CD4-positive, alpha-beta T cell treated with Interferon gamma for 1 hour (primary cell): ENCODE data around the gene STXBP2.

ENCODE experiments used
- DNase-seq: peaks from one replicate; pipeline ENCODE4 v3.0.0-alpha.2; 2020

Gene STXBP2

DNA sequence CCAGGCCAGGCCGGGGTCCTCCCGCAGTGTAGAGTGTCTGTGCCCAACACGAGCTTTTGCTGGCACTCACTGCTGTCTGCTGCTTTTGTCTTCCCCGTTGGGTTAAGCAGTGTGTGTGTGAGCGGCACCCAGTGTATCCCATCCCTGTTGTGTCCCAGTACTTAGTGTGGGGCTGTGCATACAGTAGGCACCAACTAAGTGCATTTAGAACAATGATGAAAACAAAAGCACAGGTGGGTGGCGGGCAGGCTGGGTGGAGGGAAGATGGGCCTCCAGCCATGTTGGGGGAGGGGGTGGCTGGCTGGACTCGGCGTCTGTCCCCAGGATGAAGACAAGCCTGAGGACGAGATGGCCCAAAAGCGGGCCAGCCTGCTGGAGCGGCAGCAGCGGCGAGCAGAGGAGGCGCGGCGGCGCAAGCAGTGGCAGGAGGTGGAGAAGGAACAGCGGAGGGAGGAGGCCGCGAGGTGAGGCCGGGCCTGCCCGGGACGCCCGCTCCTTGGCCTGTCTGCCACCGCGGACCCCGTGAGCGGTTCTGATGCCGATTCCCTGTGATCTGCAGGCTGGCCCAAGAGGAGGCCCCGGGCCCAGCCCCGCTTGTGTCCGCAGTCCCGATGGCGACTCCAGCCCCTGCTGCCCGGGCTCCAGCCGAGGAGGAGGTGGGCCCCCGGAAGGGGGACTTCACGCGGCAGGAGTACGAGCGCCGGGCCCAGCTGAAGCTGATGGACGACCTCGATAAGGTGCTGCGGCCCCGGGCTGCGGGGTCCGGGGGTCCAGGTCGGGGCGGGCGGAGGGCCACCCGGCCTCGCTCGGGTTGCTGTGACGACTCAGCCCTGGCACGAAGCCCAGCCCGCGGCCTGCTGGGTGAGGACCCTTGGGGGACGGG lies 21.8 kb upstream of the STXBP2 start:
- DNase-seq, result no peak

- DNase-seq, result no peak
Observed at GRCh38 chr19:7617172-7617571, 19.7 kb upstream of the STXBP2 start.

- no peak for DNase-seq
Observed at GRCh38 chr19:7617735-7618134, 19.2 kb upstream of the STXBP2 start.

- DNase-seq, result no peak
Observed at GRCh38 chr19:7618348-7618747, 18.6 kb upstream of the STXBP2 start.

GRCh38 chr19:7618771-7619510 lies 18.0 kb upstream of the STXBP2 start:
- DNase-seq, result no peak

DNA sequence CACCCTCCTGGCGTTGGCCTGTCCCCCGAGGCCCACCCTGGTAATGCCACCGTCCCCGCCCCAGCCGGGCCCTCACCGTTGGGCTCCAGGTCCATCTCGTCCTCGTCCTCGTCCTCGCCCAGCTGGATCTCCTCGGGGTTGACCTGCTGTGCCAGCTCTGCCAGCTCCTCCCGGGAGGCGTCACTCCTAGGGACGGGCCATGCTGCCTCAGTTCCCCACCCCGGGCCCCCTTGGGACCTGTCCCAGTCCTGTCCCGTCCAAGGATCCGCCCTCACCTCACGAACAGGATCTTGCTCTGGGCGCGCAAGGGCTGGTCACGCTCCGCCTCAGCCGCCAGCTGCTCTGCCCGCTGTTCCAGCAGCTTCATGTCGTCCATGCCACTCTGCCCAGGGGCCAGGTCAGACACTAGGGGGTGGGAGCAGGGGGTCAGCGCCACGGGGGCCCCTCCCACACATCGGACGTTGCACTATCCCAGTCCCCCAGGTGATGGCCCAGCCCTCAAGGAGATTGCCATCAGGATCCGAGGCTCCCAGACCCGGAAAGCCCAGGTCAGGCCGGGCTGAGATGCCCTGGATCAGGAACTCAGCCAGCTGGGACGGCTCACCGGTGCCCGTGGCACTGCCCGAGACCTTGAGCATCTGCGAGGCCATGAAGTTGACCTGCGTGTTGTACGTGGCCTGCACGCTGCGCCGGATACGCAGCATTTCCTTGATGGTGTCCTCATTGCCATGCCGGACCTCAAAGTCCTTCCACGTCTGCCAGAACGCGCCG lies 17.1 kb upstream of the STXBP2 start:
- no peak for DNase-seq

DNA sequence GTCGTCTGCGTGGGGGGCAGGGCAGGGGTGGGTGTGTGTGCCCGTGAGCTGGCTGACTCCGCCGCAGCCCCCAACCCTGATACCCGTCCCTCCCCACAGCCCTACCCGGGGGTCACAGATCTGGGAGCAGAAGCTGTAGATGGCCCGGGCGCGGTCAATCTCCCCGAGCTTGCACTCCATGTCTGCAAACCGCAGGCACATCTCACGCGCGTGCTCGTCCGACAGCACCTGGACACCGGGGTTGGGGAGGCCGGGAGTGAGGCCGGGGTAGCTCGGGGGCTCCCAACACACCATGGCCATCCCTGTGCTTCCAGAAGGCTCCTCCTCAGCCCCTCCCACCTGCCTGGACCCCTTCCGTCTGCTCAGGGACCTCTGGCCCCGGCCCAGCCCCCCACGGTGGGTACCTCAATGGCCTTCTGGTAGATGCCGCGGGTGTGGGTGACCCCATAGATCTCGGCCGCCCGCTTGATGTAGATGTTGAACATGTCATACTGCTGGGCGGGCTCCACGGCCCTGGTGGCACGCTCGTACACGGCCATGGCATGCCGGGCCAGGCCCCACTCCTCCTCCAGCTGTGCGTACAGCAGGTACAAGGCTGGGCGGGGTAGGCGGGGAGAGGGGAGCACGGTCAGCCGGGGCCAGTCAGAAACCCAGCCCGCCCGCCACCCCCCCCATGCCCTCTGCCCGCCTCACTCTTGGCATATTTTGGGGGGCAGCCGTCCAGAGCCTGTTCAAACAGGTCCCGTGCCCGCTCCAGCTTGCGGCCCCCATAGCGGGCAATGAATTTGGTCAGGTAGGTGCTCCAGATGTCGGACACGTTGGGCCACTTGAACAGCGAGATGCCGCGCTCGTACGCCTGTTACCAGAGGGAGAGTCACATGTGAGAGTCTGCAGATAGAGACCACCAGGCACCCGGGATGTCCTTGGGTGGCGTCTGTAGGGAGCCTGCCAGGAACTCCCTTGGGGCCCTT lies 16.2 kb upstream of the STXBP2 start:
- no peak for DNase-seq

DNA sequence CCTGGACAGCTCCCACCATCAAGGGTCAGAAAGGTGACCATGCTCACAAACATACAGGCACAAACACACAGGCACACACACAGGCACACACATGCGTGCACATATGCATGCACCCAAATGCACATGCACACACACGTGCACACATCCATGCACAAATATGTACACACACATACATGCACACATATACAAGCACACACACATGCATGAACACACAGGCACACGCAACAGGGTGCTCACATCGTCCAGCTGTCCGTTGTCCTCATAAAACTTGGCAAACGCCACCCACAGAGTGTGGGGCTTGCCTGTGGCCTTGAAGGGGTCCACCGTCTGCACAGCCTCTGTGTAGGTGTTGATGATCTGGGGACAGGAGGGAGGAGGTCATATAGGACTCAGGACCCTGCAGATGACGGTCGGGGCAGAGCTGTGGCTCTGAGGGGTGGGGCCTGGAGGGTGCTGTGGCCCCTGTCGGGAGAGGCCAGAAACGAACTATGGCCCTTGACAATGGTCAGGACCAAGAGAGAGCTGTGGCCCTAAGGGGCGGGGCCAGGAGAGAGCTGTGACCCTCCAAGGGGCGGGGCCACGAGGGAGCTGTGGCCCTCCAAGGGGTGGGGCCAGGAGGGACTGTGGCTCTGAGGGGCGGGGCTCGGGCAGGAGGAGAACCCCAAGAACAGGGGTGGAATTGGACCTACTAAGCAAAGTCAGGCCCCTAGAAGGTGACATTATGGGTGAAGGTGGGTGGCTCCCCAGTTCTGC lies 13.8 kb upstream of the STXBP2 start:
- no peak for DNase-seq

DNA sequence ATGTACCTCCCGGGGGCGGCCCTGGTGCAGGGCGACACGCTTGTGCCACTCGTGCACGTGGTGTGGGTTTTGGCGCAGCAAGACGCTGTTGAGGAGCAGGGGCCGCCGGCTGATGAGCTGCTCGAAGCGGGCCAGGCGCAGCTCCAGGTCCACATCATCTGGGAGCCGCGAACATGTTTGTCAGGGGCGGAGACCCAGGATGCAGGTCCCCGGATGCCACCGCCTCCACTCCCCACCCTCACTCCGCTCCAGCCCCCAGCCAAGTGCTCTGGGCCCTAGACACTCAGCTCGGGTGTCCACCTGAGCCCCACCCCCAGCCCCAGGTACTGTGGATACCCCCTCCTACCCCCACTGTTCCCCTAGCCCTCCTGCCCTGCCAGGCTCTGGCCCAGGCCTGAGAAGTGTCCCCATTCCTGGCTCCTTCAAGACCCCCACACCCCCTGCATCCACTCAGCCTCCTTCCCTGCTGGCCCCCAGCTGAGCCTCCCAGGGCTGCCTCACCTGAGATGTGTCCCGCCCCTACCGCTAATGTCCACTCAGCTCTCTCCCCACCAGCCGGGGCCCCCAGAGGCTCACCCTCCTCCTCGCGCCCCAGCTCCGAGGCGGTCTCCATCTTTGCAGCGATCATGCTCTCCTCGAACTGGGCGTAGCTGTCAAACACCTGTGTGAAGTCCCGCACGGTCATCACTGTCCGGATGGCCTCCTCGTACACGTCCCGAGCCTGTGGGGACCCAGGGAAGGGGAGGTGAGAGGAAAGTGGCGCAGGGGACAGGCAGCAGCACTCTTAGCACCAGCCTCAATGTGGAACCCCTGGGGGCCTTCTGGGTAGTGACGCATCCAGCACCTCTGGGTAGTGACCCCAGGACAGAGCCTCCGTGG lies 12.9 kb upstream of the STXBP2 start:
- DNase-seq, result no peak

DNA sequence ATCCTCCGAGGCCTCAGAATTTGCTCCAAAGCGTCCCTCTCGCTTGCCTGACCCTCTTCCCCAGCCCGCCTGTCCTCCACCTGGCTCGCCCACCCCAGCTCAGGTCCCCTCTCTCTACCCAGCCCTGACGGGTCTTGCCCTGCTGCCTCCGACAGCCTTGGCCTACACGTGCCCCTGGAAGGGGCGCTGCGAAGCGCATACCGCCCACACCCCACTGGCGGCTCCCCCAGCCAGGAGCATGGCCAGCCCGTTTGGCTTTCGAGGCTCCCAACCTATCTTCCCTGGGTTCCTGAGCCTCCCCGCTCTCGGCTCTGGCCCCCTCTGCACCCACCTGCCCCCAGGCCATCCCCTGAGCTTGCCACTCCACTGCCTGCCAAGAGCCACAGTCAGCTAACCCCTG lies 12.1 kb upstream of the STXBP2 start:
- DNase-seq, result no peak

DNA sequence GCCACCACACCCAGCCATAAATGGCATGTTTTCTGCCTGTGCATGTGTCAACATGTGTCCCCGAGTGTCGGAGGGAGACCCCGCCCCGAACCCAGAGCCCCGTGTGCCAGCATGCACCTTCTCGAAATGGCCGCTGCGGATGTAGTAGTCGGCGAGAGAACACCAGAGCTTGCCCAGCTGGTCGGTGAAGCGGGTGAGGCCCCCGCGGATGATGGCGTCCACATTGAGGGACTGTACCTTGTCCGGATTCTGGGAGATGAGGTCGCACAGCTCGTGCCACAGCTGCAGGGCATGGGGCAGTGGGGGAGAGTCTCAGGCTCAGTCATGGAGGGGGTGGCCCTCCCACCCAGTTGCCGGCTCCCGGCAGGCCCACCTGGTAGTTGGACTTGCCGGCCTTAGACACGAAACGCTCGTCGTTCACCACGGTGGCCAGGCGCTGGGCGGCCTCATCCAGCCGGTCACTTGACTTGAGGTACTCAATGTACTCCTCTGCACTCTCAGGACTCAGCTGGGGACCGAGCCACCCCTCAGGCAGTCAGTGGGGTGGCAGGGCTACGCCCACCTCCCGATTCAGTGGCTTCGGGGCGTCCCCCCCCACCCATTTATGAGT lies 11.0 kb upstream of the STXBP2 start:
- DNase-seq, result no peak

DNA sequence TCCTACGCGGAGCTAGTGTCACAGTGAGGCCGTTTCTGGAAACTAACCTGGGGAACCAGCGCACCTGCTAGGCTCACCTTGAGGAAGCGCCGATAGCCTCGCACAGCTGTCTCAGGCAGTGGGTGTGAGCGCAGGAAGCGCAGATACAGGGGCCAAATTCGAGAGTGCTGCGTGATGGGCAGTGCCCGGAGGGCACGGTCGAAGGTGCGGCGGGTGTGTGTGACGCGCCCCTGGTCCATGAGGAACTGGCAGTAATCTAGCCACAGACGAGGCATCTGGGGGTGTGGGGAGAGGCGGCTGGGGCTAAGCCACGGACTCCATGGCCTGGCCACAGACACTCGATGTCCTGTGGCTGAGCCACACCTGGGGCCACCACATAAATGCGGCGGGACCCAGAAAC lies 9.7 kb upstream of the STXBP2 start:
- no peak for DNase-seq

DNA sequence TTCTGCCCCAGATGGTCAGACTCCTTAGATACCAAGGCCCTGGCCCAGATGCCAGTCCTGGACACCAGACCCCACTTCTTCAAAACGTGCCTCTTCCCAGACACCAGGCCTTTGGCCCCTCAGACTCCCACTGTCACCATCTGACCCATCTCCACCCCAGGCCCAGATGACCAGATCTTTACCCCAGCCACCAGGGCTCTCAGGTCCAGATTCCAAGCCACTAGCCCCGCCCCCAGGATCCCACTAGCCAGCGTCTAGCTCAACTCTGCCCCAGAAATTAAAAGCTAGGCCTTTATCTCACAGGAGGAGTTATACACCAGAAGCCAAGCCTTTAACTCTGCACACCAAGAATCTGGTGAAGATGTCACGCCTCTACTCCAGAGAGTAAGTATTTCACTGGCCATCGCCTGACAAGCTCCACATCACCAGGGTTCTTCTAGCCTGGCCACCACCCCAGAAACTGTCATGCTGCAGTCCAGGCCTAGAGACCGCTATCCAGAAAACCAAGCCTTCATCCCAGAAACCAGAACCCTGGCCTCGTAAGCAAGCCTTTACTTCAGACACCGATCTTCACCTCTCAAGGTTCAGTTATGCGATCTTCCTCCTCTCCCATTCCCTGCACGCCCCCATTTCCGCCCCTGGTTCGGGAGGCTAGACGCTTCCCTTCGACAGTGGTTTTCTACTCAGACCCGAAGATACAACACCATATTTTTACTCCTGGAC lies 8.2 kb upstream of the STXBP2 start:
- no peak for DNase-seq

GRCh38 chr19:7629347-7630054 lies 7.4 kb upstream of the STXBP2 start, which contains the start of the genes PET100 and XAB2:
Gene PET100 (plus strand): TSS chr19:7629793. CDS start chr19:7629834, 41 bp downstream.
Gene XAB2 (minus strand): TSS chr19:7629545. CDS start chr19:7629527, 18 bp downstream.
- peak; percentile 98 for DNase-seq

- no peak for DNase-seq
Observed at GRCh38 chr19:7631577-7631976, 5.3 kb upstream of the STXBP2 start.

- no peak for DNase-seq
Observed at GRCh38 chr19:7632340-7633203, 4.3 kb upstream of the STXBP2 start.

- DNase-seq, result no peak
Observed at GRCh38 chr19:7633698-7634097, 3.2 kb upstream of the STXBP2 start, which contains the start of gene PCP2. Gene PCP2 (minus strand): TSS chr19:7633719. CDS start chr19:7633457, 262 bp downstream.
